ENCODE measurements around the gene DQX1. TPM values are rescaled to one million over a fixed set of nuclear protein-coding genes. Genes with fewer than 3 reads are reported as not detected.
A peak's percentile ranks its signal among the peaks of the same experiment; 100 is the strongest.

DQX1 gene
- total and polyA plus RNA-seq, 9 of the 15 experiments (the other 6 are each of a cell fraction or from before 2014, with no cell fraction given) = 0.04 to 0.38 (median 0.18) TPM; not detected in 1

DNA sequence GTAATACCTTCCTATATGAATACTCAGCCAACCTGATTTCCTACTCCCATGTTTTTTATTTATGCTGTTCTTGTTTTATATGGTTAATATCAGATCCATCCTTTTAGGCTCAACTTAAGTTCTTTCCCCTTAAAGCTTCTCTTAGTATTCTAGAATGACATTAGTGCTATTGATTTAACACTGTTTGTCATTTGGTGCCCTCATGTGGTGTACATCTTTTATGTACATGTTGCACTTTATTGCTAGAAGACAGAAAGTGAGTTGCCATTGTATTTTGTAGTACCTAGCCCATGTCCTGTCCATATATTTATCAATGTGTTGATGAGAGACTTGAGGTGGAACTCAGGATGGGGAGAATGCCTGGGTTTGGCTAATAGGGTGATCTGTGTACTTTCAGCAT, 6.2 kb upstream of the DQX1 start (continued):
- TF ChIP-seq, protein P1, sequence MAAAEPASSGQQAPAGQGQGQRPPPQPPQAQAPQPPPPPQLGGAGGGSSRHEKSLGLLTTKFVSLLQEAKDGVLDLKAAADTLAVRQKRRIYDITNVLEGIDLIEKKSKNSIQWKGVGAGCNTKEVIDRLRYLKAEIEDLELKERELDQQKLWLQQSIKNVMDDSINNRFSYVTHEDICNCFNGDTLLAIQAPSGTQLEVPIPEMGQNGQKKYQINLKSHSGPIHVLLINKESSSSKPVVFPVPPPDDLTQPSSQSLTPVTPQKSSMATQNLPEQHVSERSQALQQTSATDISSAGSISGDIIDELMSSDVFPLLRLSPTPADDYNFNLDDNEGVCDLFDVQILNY (CRISPR knock-in tag; IDR thresholded peaks at IDR 0.05) = no peak
- TF ChIP-seq NONO (IDR thresholded peaks at IDR 0.05; ENCODE audit: low read depth in 2 of 2, low read length in 1 of 2) (no peak), BHLHE40 (IDR thresholded peaks at IDR 0.05; ENCODE audit: low read length) (no peak), KAT7 (CRISPR knock-in tag; IDR thresholded peaks at IDR 0.05; ENCODE audit: borderline replicate concordance) (0 out of 2 replicates have a peak, but pooled peaks have one; percentile 36), CBX1 (IDR thresholded peaks at IDR 0.05; ENCODE audit: low read depth) (no peak), CHD2 (IDR thresholded peaks at IDR 0.05; ENCODE audit: low read depth, low read length) (no peak), C11orf30 (IDR thresholded peaks at IDR 0.05; ENCODE audit: low read depth) (peak; percentile 71), PHF20 (IDR thresholded peaks at IDR 0.05; ENCODE audit: partially characterized antibody) (no peak), STAT5B (CRISPR knock-in tag; IDR thresholded peaks at IDR 0.05) (no peak), COPS2 (conservative IDR thresholded peaks at IDR 0.05) (no peak), MAFG (tag; conservative IDR thresholded peaks at IDR 0.05) (peak; percentile 67), NELFE (IDR thresholded peaks at IDR 0.05; ENCODE audit: insufficient read depth, insufficient read length) (no peak), DNMT1 (IDR thresholded peaks at IDR 0.05) (no peak), NCOA4 (IDR thresholded peaks at IDR 0.05; ENCODE audit: partially characterized antibody) (no peak)
- TF ChIP-seq, protein P2, sequence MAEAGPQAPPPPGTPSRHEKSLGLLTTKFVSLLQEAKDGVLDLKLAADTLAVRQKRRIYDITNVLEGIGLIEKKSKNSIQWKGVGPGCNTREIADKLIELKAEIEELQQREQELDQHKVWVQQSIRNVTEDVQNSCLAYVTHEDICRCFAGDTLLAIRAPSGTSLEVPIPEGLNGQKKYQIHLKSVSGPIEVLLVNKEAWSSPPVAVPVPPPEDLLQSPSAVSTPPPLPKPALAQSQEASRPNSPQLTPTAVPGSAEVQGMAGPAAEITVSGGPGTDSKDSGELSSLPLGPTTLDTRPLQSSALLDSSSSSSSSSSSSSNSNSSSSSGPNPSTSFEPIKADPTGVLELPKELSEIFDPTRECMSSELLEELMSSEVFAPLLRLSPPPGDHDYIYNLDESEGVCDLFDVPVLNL (CRISPR knock-in tag; IDR thresholded peaks at IDR 0.05; ENCODE audit: low read depth) = no peak
- TF ChIP-seq, protein P3, sequence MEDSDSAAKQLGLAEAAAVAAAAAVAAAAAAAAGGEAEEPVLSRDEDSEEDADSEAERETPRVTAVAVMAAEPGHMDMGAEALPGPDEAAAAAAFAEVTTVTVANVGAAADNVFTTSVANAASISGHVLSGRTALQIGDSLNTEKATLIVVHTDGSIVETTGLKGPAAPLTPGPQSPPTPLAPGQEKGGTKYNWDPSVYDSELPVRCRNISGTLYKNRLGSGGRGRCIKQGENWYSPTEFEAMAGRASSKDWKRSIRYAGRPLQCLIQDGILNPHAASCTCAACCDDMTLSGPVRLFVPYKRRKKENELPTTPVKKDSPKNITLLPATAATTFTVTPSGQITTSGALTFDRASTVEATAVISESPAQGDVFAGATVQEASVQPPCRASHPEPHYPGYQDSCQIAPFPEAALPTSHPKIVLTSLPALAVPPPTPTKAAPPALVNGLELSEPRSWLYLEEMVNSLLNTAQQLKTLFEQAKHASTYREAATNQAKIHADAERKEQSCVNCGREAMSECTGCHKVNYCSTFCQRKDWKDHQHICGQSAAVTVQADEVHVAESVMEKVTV (CRISPR knock-in tag; IDR thresholded peaks at IDR 0.05) = peak; percentile 69; the same call in 1 of the 2 replicates
- TF ChIP-seq, protein P4, sequence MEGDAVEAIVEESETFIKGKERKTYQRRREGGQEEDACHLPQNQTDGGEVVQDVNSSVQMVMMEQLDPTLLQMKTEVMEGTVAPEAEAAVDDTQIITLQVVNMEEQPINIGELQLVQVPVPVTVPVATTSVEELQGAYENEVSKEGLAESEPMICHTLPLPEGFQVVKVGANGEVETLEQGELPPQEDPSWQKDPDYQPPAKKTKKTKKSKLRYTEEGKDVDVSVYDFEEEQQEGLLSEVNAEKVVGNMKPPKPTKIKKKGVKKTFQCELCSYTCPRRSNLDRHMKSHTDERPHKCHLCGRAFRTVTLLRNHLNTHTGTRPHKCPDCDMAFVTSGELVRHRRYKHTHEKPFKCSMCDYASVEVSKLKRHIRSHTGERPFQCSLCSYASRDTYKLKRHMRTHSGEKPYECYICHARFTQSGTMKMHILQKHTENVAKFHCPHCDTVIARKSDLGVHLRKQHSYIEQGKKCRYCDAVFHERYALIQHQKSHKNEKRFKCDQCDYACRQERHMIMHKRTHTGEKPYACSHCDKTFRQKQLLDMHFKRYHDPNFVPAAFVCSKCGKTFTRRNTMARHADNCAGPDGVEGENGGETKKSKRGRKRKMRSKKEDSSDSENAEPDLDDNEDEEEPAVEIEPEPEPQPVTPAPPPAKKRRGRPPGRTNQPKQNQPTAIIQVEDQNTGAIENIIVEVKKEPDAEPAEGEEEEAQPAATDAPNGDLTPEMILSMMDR (IDR thresholded peaks at IDR 0.05 in 2 of 3, conservative IDR thresholded peaks at IDR 0.05 in 1 of 3; ENCODE audit: insufficient read depth in 2 of 3, low read depth in 1 of 3, low read length in 3 of 3) = peak; percentile 37 to 63 (median 44); a peak in 5 of 6 replicates
- TF ChIP-seq, protein P5, sequence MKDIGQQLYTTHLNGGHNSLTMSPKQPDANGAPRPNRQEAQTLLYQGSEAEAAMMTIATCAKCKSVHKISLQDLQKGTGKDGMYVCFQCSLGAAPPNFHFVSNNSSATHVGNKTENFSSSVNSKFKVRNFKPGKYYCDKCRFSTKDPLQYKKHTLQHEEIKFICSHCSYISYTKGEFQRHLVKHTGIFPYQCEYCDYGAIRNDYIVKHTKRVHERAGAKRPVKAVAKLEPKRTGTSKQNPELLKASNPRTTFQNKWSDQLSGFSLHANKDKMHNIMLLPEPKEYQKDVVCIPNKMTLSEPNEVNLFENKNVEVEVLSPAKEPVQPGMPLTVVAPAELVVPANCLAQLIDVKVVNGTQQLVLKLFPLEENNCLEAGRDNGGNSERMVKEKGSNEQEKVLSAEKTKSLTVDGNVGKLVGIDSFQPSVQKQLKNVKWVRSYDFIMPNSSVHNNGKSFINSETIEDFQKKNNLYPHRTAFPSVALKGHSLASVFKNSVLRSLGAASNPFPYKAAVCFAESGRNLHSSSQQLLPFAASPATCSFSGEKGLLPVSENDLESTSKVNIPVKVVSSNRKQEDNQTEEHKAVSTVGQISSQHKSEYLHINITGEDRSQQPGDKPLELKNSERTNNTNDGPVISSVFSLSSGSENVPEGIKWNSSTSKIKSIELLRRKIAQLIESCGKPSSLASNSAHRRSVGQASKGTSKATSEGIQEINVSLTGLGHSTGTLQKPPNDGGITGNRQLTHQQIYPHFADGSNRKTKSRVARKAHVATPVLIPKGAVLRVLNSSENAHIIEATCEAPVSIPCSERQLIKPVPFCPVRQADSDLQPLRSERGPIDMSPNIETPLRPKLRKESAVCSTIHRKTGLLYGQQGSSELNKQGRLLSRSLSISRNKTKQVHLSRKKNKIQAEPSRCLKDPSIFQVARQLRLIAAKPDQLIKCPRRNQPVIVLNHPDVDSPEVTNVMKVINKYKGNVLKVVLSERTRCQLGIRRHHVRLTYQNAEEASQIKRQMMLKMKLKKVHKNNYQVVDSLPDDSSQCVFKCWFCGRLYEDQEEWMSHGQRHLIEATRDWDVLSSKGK (CRISPR knock-in tag; IDR thresholded peaks at IDR 0.05) = no peak
- TF ChIP-seq, protein P6, sequence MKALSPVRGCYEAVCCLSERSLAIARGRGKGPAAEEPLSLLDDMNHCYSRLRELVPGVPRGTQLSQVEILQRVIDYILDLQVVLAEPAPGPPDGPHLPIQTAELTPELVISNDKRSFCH (CRISPR knock-in tag; IDR thresholded peaks at IDR 0.05) = no peak
- TF ChIP-seq, protein P6 (tag; IDR thresholded peaks at IDR 0.05) = no peak

Data from K562 (cell line).